Smooth muscle cell (in vitro differentiated cells): ENCODE results near the gene PYDC2. TPM values are rescaled to one million over a fixed set of nuclear protein-coding genes. Genes with fewer than 3 reads are reported as not detected.

Experiments
- DNase-seq: peaks from one replicate; lab custom pipeline; 2025; ENCODE audit not compliant: unreplicated experiment; lab: John Stamatoyannopoulos, UW
- H2AFZ ChIP-seq: fragments of 200-600 bp; sonication (generic); 2 replicates; pipeline ENCODE4 v1.6.0; 2016; ENCODE audit warnings: antibody characterized with exemption, low read depth, mild to moderate bottlenecking
- H3F3A ChIP-seq: fragments of 200-600 bp; sonication (generic); 2 replicates; pipeline ENCODE4 v1.6.0; 2017; ENCODE audit warnings: antibody characterized with exemption, low read depth
- H3K27ac ChIP-seq: fragments of 200-600 bp; sonication (generic); 2 replicates; pipeline ENCODE4 v1.5.1; 2016; ENCODE audit warnings: low read depth, mild to moderate bottlenecking
- H3K27me3 ChIP-seq: fragments of 200-600 bp; sonication (generic); 2 replicates; pipeline ENCODE4 v1.6.1; 2016; ENCODE audit warnings: low read depth, mild to moderate bottlenecking
- H3K36me3 ChIP-seq: fragments of 200-600 bp; sonication (generic); 2 replicates; pipeline ENCODE4 v1.5.1; 2016; ENCODE audit warnings: low read depth
- H3K4me1 ChIP-seq: fragments of 200-600 bp; sonication (generic); 2 replicates; pipeline ENCODE4 v1.5.1; 2016; ENCODE audit warnings: low read depth
- H3K4me2 ChIP-seq: fragments of 200-600 bp; sonication (generic); 2 replicates; pipeline ENCODE4 v1.6.0; 2016; ENCODE audit warnings: mild to moderate bottlenecking
- H3K4me3 ChIP-seq: fragments of 200-600 bp; sonication (generic); 2 replicates; pipeline ENCODE4 v1.5.1; 2016; ENCODE audit warnings: mild to moderate bottlenecking
- H3K79me2 ChIP-seq: fragments of 200-600 bp; sonication (generic); 2 replicates; pipeline ENCODE4 v1.6.0; 2016; ENCODE audit warnings: low read depth, mild to moderate bottlenecking
- H3K9ac ChIP-seq: fragments of 200-600 bp; sonication (generic); 2 replicates; pipeline ENCODE4 v1.6.0; 2016; ENCODE audit warnings: low read depth
- H3K9me3 ChIP-seq: fragments of 200-600 bp; sonication (generic); replicated peaks from 2 replicates; pipeline ENCODE4 v1.5.1; 2016; ENCODE audit warnings: low read depth
- H4K20me1 ChIP-seq: fragments of 200-600 bp; sonication (generic); 2 replicates; pipeline ENCODE4 v1.6.0; 2016; ENCODE audit warnings: low read depth
- CTCF ChIP-seq: fragments of 200-600 bp; sonication (generic); IDR thresholded peaks from 2 replicates; pipeline ENCODE4 v1.5.1; 2017; ENCODE audit warnings: borderline replicate concordance, mild to moderate bottlenecking, antibody characterized with exemption; ENCODE audit not compliant: insufficient read depth, poor library complexity, severe bottlenecking
- WGBS: methylation state at CpG from one replicate; pipeline ENCODE4 v1.1.7; 2016; ENCODE audit warnings: low lambda C conversion rate; 5-methylcytosine and 5-hydroxymethylcytosine counted together
- polyA plus RNA-seq: library from polyadenylated mRNA; unstranded; fragments of >200 nt; fragmentation: Nextera tagmentation; extraction: Ambion mirVana; gene quantifications from 2 replicates; pipeline ENCODE4 v1.2.1, GENCODE V29; 2016
- total RNA-seq: library from RNA; depleted of rRNA; stranded (reverse); fragments of >200 nt; gene quantifications from 2 replicates; pipeline ENCODE4 v1.2.3, GENCODE V29; 2014

Gene PYDC2
- total and polyA plus RNA-seq, 2 experiments from 2014 or later, result not detected

- Histone ChIP-seq H3K27ac (no peak overlapping the region), H4K20me1 (no peaks in the 10 kb centered on the region), H3K4me2 (no peak overlapping the region), H3K4me3 (no peak overlapping the region), H2AFZ (no peak overlapping the region), H3K9ac (no peak overlapping the region), H3K36me3 (no peaks in the 10 kb centered on the region), H3K4me1 (no peaks in the 10 kb centered on the region), H3K27me3 (no peaks in the 10 kb centered on the region), H3F3A (no peaks in the 10 kb centered on the region), H3K9me3 (no peaks in the 10 kb centered on the region), H3K79me2 (no peaks in the 10 kb centered on the region)
- no peak for DNase-seq
- 95% methylated on average over 2 of the region's 2 CpGs for WGBS
- TF ChIP-seq CTCF, result no peak
Measured at GRCh38 chr3:191435981-191436380, 25.0 kb upstream of the PYDC2 start.

- TF ChIP-seq CTCF, result no peak
- H3K4me2 ChIP-seq, result no peak overlapping the region
- H3K79me2 ChIP-seq, result no peaks in the 10 kb centered on the region
- no peaks in the 10 kb centered on the region for H3K36me3 ChIP-seq
- H3K4me3 ChIP-seq, result no peak overlapping the region
- H3K9me3 ChIP-seq, result no peaks in the 10 kb centered on the region
- H3K27ac ChIP-seq, result no peak overlapping the region
- no peak overlapping the region for H3K9ac ChIP-seq
- H4K20me1 ChIP-seq, result no peaks in the 10 kb centered on the region
- no peaks in the 10 kb centered on the region for H3K27me3 ChIP-seq
- WGBS, result 90% methylated on average over 2 of the region's 2 CpGs
- H2AFZ ChIP-seq, result no peak overlapping the region
- no peaks in the 10 kb centered on the region for H3F3A ChIP-seq
- H3K4me1 ChIP-seq, result no peaks in the 10 kb centered on the region
- no peak for DNase-seq
Measured at GRCh38 chr3:191438150-191438814, 22.7 kb upstream of the PYDC2 start.

- no peak for DNase-seq
Measured at GRCh38 chr3:191440532-191440931, 20.4 kb upstream of the PYDC2 start.

More at GRCh38 chr3:191440532-191440931, 20.4 kb upstream of the PYDC2 start:
- Histone ChIP-seq H3K4me3 (no peak overlapping the region), H3K36me3 (no peaks in the 10 kb centered on the region), H3K27me3 (no peaks in the 10 kb centered on the region), H3K4me1 (no peaks in the 10 kb centered on the region), H3K79me2 (no peaks in the 10 kb centered on the region), H3K27ac (no peak overlapping the region), H3F3A (no peaks in the 10 kb centered on the region), H4K20me1 (no peaks in the 10 kb centered on the region), H3K4me2 (no peak overlapping the region), H2AFZ (no peak overlapping the region), H3K9ac (no peak overlapping the region), H3K9me3 (no peaks in the 10 kb centered on the region)
- TF ChIP-seq CTCF, result no peak
- 88% methylated on average over 4 of the region's 4 CpGs for WGBS
